Ishikawa (cell line): ENCODE measurements around the gene ILKAP.

Experiments
- CEBPB ChIP-seq: IDR thresholded peaks from 2 replicates; pipeline ENCODE4 v1.6.1; 2012
- EGR1 ChIP-seq: IDR thresholded peaks from 2 replicates; pipeline ENCODE4 v1.6.1; 2012
- FOXM1 ChIP-seq: IDR thresholded peaks from 2 replicates; pipeline ENCODE4 v1.6.1; 2012; ENCODE audit warnings: low read depth, borderline replicate concordance
- RAD21 ChIP-seq: IDR thresholded peaks from 2 replicates; pipeline ENCODE4 v1.6.1; 2012; ENCODE audit warnings: low read depth
- TAF1 ChIP-seq: IDR thresholded peaks from 2 replicates; pipeline ENCODE4 v1.6.1; 2012; ENCODE audit warnings: low read depth, mild to moderate bottlenecking
- TCF12 ChIP-seq: IDR thresholded peaks from 2 replicates; pipeline ENCODE4 v1.6.1; 2012; ENCODE audit warnings: low read depth
- TEAD4 ChIP-seq: IDR thresholded peaks from 2 replicates; pipeline ENCODE4 v1.6.1; 2012
- TF ChIP-seq, protein P1 (sequence below): IDR thresholded peaks from 2 replicates; pipeline ENCODE4 v1.6.1; 2012; ENCODE audit warnings: low read depth, mild to moderate bottlenecking
- TF ChIP-seq, protein P2 (sequence below): IDR thresholded peaks from 2 replicates; pipeline ENCODE4 v1.6.1; 2012

DNA sequence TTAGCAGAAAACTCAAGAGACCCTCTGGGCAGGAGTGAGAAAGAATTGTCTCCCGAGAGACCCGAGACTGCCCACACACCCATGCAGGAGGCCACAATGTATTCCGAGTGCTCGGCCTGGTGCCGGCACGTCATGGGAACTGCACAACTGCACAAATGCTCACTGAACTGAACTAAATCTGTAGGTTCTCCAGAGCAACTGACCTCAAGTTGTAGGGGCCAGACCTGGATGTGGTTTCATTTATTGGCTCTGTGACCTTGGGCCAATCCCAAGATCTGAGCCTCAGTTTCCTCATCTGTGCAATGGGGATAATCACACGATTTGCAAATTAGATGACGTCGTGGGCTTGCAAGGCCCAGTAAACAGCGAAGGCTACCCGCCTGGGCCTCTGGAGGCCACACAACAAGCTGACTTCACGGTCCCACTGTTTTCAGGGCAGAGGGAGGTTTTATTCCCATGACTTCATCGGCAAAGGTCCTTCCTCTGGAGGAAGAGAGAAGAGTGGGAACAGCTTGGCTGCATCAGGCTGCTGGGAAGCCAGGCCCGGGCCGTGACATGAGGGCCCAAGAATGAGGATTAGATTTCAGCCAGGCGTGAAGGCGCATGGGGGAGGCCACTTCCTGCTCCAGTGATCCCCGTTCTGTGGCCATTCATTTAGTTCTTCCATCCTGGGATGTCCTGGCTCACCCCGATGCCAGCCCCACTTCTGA is 48.3 kb downstream of the ILKAP start:
- TF ChIP-seq TAF1 (no peak), FOXM1 (peak; percentile 63), RAD21 (peak; percentile 18; the same call in 1 of the 2 replicates), EGR1 (no peak), CEBPB (0 out of 2 replicates have a peak, but pooled peaks have one; percentile 9), TEAD4 (peak; percentile 80), TCF12 (peak; percentile 93)
- TF ChIP-seq, protein P1, sequence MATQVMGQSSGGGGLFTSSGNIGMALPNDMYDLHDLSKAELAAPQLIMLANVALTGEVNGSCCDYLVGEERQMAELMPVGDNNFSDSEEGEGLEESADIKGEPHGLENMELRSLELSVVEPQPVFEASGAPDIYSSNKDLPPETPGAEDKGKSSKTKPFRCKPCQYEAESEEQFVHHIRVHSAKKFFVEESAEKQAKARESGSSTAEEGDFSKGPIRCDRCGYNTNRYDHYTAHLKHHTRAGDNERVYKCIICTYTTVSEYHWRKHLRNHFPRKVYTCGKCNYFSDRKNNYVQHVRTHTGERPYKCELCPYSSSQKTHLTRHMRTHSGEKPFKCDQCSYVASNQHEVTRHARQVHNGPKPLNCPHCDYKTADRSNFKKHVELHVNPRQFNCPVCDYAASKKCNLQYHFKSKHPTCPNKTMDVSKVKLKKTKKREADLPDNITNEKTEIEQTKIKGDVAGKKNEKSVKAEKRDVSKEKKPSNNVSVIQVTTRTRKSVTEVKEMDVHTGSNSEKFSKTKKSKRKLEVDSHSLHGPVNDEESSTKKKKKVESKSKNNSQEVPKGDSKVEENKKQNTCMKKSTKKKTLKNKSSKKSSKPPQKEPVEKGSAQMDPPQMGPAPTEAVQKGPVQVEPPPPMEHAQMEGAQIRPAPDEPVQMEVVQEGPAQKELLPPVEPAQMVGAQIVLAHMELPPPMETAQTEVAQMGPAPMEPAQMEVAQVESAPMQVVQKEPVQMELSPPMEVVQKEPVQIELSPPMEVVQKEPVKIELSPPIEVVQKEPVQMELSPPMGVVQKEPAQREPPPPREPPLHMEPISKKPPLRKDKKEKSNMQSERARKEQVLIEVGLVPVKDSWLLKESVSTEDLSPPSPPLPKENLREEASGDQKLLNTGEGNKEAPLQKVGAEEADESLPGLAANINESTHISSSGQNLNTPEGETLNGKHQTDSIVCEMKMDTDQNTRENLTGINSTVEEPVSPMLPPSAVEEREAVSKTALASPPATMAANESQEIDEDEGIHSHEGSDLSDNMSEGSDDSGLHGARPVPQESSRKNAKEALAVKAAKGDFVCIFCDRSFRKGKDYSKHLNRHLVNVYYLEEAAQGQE = no peak
- TF ChIP-seq, protein P2, sequence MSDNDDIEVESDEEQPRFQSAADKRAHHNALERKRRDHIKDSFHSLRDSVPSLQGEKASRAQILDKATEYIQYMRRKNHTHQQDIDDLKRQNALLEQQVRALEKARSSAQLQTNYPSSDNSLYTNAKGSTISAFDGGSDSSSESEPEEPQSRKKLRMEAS = peak; percentile 87
